NCI-H446 treated with DMSO at 0.1 percent for 48 hours (cell line): ENCODE data around the gene GPRC5C.

Experiments
- DNase-seq: peaks from one replicate; lab custom pipeline; 2025; lab: John Stamatoyannopoulos, UW

GPRC5C gene

GRCh38 chr17:74432766-74433391 lies 991 bp downstream of the GPRC5C start:
- no peak for DNase-seq

- DNase-seq = no peak
These were observed 1.7 kb downstream of the GPRC5C start for GRCh38 chr17:74433421-74434121.

- no peak for DNase-seq
These were observed 4.0 kb downstream of the GPRC5C start for GRCh38 chr17:74435775-74436359.

GRCh38 chr17:74437702-74438101 lies 5.8 kb downstream of the GPRC5C start:
- no peak for DNase-seq

- DNase-seq = no peak
These were observed 8.0 kb downstream of the GPRC5C start for GRCh38 chr17:74439691-74440567.

- DNase-seq = no peak
These were observed 9.6 kb downstream of the GPRC5C start for GRCh38 chr17:74441537-74441936.

GRCh38 chr17:74442291-74442669 lies 10.4 kb downstream of the GPRC5C start:
- no peak for DNase-seq

- peak; percentile 68 for DNase-seq
These were observed 11.0 kb downstream of the GPRC5C start for GRCh38 chr17:74442670-74443515.

- DNase-seq = no peak
These were observed 11.8 kb downstream of the GPRC5C start for GRCh38 chr17:74443516-74444296.

- DNase-seq = no peak
These were observed 12.5 kb downstream of the GPRC5C start for GRCh38 chr17:74444406-74444805.

- no peak for DNase-seq
These were observed 13.3 kb downstream of the GPRC5C start for GRCh38 chr17:74445158-74445557.

- DNase-seq = peak; percentile 44
These were observed 14.9 kb downstream of the GPRC5C start for GRCh38 chr17:74446551-74447500.

- no peak for DNase-seq
These were observed 15.8 kb downstream of the GPRC5C start for GRCh38 chr17:74447628-74448159.

- no peak for DNase-seq
These were observed 16.9 kb downstream of the GPRC5C start for GRCh38 chr17:74448756-74449155.

- DNase-seq = no peak
These were observed 17.4 kb downstream of the GPRC5C start for GRCh38 chr17:74449306-74449705.

GRCh38 chr17:74449773-74450172 lies 17.9 kb downstream of the GPRC5C start:
- no peak for DNase-seq

GRCh38 chr17:74450231-74450630 lies 18.3 kb downstream of the GPRC5C start:
- DNase-seq = no peak

GRCh38 chr17:74450925-74451403 lies 19.1 kb downstream of the GPRC5C start:
- DNase-seq = no peak

- no peak for DNase-seq
These were observed 19.7 kb downstream of the GPRC5C start for GRCh38 chr17:74451557-74451956.
